Colon (tissue), 2 donors: ENCODE results near the gene BPIFA2.

Source experiments
- FAIRE-seq: peaks from 2 replicates; lab custom pipeline; 2012; peaks lifted over from hg19 to GRCh38; lab: Jason Lieb, UNC
- donor health status: control.
- donor health status: control.

Gene BPIFA2

GRCh38 chr20:33199026-33199425 lies 31.1 kb downstream of the BPIFA2 start:
- no peak for FAIRE-seq

GRCh38 chr20:33202451-33202850 lies 34.5 kb downstream of the BPIFA2 start:
- no peak for FAIRE-seq

- FAIRE-seq: no peak
Observed at GRCh38 chr20:33203444-33203843, 35.5 kb downstream of the BPIFA2 start.

- FAIRE-seq: no peak
Observed at GRCh38 chr20:33209789-33210188, 41.8 kb downstream of the BPIFA2 start.

GRCh38 chr20:33210371-33210770 lies 42.4 kb downstream of the BPIFA2 start:
- FAIRE-seq: no peak

- no peak for FAIRE-seq
Observed at GRCh38 chr20:33211817-33212424, 44.0 kb downstream of the BPIFA2 start.

GRCh38 chr20:33217052-33217451 lies 49.1 kb downstream of the BPIFA2 start, which contains the start of gene BPIFA3:
TSS of gene BPIFA3 (plus strand) at chr20:33217352. CDS start at chr20:33217537, 185 bp downstream.
- no peak for FAIRE-seq

GRCh38 chr20:33224399-33224798 lies 56.4 kb downstream of the BPIFA2 start:
- FAIRE-seq: no peak

GRCh38 chr20:33229843-33230242 lies 61.9 kb downstream of the BPIFA2 start:
- FAIRE-seq: no peak
